GM21786 (cell line): ENCODE data around the gene TGFBR3.
A peak's percentile ranks its signal among the peaks of the same experiment; 100 is the strongest.

Experiments used
- ATAC-seq: cut with Tn5 transposase; IDR thresholded peaks from one replicate; pipeline ENCODE4 v1.9.1; 2021; ENCODE audit not compliant: unreplicated experiment

TGFBR3 gene

GRCh38 chr1:91803847-91804545, 82.0 kb downstream of the TGFBR3 start:
- peak; percentile 88 for ATAC-seq

DNA sequence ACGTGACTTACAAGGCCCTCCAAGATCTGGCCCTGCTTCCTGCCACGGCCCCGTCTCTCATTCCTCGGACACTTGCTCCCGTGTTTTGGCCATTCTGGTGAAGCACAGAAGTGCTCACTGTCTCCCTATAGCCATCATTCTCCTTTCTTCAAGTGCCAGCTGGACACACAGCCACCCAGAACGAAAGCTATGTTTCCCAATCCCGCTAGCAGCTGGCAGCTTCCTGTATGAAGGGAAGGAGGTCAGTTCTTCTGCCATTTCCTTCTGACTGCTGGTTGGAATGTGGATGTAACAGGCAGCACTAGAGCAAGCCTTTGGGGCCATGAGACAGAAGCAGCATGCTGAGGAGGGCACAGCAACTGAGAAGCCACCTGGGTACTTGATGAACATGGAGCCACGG, 82.8 kb downstream of the TGFBR3 start:
- ATAC-seq: no peak

- no peak for ATAC-seq
Measured at GRCh38 chr1:91801496-91802115, 84.3 kb downstream of the TGFBR3 start.

GRCh38 chr1:91799863-91800262, 86.1 kb downstream of the TGFBR3 start:
- no peak for ATAC-seq

- no peak for ATAC-seq
Measured at GRCh38 chr1:91799159-91799558, 86.8 kb downstream of the TGFBR3 start.

- no peak for ATAC-seq
Measured at GRCh38 chr1:91798740-91799139, 87.2 kb downstream of the TGFBR3 start.

DNA sequence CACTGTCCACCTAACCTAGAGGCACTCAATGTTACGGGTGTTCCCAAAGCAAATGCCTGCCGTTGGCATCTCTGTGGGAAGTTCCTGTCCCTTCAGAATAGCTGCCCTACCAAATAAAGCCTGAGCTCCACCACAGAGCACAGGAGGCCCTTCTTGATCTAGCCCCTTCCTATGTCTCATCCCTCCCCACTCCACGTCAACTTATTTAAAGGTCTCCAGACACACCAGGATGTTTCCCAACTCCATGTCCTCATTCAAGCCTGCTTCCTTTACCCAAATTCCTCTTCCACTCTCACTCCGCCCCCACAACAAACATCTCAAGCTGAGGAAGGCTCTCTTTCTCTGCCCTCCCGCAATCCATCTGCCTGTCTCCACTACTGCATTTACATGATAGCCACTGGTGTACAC, 87.7 kb downstream of the TGFBR3 start:
- ATAC-seq: no peak

GRCh38 chr1:91797164-91797563, 88.8 kb downstream of the TGFBR3 start:
- no peak for ATAC-seq

- ATAC-seq: no peak
Measured at GRCh38 chr1:91796390-91796654, 89.6 kb downstream of the TGFBR3 start.

DNA sequence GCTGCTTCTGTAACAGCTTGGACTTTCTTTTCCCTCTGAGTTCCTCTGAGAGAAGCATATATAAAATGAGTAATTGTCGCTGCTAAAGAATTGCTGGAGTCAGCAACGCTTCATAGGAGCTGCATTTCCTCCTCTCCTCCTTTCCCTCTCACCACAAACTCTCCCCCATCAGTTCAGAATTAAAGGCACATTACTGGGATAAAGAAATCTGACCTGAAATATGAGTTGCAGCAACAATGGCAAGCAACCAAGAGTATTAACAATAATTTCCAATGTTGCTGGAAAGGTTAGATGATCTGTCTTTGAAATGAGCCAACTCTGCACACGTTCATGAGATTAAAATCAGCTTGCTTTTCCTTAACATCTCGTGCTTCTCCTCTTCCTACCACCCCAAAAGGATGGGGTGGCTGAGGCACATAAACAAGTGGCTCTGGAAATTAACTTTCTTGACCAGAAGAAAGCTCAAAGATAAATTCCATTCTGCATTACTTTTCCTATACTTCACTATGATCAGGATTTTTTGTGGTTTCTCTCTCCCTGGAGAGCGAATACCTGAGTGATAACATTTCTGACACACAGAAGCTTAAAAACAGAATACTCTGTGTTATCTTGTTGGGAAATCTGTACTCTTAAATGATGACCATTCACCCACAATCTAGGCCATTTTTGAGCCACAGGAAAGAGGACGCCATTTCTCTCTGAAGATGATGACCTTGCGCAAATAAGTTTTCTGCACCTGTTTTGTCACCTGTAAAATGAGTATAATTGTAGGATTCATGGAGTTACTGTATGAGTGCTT, 90.2 kb downstream of the TGFBR3 start:
- ATAC-seq: no peak

DNA sequence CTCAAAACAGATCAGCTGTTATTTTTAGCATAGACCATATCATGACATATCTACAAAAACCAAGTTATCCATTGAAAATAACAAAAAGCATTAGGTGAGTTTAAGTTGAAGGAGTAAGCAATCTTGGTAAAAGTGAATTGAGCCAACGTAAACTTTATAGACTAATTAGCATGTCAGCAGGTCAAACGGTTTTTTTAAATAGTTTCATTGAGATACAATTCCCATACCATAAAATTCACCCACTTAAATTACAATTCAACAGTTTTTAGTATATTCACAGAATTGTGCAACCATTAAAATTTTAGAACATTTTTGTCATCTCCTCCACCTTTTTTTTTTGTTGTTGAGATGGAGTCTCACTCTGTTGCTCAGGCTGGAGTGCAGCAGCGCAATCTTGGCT, 92.1 kb downstream of the TGFBR3 start:
- ATAC-seq: no peak

GRCh38 chr1:91793189-91793588, 92.8 kb downstream of the TGFBR3 start:
- no peak for ATAC-seq

DNA sequence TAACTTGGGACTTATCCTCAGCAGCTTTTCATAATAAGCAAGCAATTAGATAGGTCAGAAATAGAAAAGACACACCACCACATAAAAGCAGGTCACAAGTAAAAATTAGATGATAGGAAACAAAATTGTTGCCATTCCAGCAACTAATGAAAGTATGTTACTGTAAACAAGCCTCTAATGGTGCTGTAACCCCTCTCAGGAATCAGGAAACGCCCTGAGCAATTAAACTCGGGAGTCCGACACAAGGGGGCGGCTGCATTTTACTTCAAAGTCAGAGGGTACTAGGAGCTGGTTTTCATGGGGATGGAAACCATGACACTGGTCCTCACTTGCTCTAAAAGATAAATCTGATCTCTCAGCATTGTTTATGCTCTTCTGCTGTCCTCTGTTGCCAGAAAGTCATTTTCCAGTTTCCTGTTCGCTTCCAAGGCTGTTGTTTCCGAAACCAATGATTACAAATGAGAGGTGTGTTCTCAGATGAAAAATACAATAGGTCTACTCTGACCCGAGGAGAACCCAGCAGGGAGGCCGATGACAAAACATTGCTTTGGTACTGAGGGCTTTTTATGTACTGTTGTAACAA, 93.4 kb downstream of the TGFBR3 start:
- ATAC-seq: no peak

- no peak for ATAC-seq
Measured at GRCh38 chr1:91791691-91792488, 94.1 kb downstream of the TGFBR3 start.

DNA sequence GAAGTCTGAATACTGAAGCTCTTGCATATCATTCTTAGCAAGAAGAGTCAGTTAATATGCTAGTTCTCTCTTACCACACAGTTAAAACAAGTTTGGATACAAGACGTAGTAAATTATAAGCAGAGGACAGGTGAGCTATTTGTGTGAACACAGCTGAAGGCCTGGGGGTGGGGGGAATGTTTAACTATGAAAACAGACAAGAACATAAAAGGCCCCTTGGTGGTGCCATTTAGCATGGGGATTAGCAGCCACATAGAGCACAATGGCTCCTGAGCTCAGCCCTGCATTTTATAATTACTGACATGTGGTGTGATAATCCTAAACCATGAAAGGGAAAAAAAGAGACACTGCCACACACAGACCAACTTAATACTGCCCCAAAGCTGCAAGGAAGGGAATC, 94.8 kb downstream of the TGFBR3 start:
- no peak for ATAC-seq

- ATAC-seq: no peak
Measured at GRCh38 chr1:91790392-91790791, 95.6 kb downstream of the TGFBR3 start.

- ATAC-seq: no peak
Measured at GRCh38 chr1:91789273-91789997, 96.5 kb downstream of the TGFBR3 start.

- no peak for ATAC-seq
Measured at GRCh38 chr1:91787919-91788318, 98.0 kb downstream of the TGFBR3 start.

DNA sequence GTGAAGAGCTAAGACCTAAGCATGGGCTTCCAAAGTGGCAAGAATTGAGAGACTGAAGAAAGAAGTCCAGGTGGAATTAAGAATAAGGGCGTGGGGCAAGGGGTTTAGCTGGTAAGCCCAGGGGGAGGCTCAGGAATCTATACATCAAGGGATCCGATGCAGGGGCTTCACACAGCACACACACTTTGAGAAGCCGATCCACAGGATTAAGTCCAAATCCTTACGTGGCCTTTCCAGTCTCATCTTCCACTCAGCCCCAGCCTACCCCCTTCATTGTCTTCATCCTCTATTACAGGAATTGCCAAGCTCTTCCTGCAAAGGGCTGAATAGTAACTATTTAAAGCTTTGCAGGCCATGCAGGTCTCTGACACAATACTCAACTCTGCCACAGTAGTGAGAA, 101.3 kb downstream of the TGFBR3 start:
- no peak for ATAC-seq

GRCh38 chr1:91784191-91784590, 101.8 kb downstream of the TGFBR3 start:
- peak; percentile 60 for ATAC-seq
